Panc1 (cell line): Measurements from ENCODE around the gene PRH2. TPM values are rescaled to one million over a fixed set of nuclear protein-coding genes. Genes with fewer than 3 reads are reported as not detected.

Experiments used
- ATAC-seq: fragments of 200-7000 bp; cut with Tn5 transposase; 2 replicates; pipeline ENCODE4 v1.9.1; 2020; ENCODE audit warnings: mild to moderate bottlenecking, moderate library complexity
- BruUV-seq: library from RNA; stranded (reverse); fragments of 400-500 nt; replicated peaks from 2 replicates; lab custom pipeline; 2021; lab: Mats Ljungman, UMichigan
- CTCF ChIA-PET: fragments of 300-600 bp; sonication (Branson Sonifier 250); formaldehyde crosslinking; loops from one replicate; lab custom pipeline; 2022; ENCODE audit warnings: antibody characterized with exemption; lab: Charles Lee
- POLR2A ChIA-PET: fragments of 300-600 bp; sonication (Branson Sonifier 250); formaldehyde crosslinking; loops from one replicate; lab custom pipeline; 2022; ENCODE audit warnings: antibody characterized with exemption; lab: Charles Lee
- DNase-seq: peaks from one replicate; pipeline ENCODE4 v3.0.0-alpha.2; 2010; ENCODE audit warnings: low read depth, low spot score
- H3K27ac ChIP-seq: 2 replicates; pipeline ENCODE4 v1.5.1; 2011; ENCODE audit warnings: mild to moderate bottlenecking, low read length, inconsistent platforms
- H3K27me3 ChIP-seq: fragments of 200-500 bp; sonication (Bioruptor generic); 2 replicates; pipeline ENCODE4 v1.6.0; 2014; ENCODE audit warnings: low read length, inconsistent platforms; ENCODE audit not compliant: control insufficient read depth, insufficient read depth
- H3K36me3 ChIP-seq: fragments of 200-500 bp; sonication (Bioruptor generic); 2 replicates; pipeline ENCODE4 v1.5.1; 2014; ENCODE audit warnings: inconsistent platforms, mild to moderate bottlenecking, low read length, moderate library complexity; ENCODE audit not compliant: control insufficient read depth, insufficient read depth
- H3K4me1 ChIP-seq: 2 replicates; pipeline ENCODE4 v1.5.1; 2011; ENCODE audit warnings: inconsistent platforms, mild to moderate bottlenecking, low read length, moderate library complexity; ENCODE audit not compliant: control insufficient read depth, insufficient read depth
- H3K4me3 ChIP-seq, 2 experiments: 2 replicates each; pipeline ENCODE4 v1.5.1; 2011 to 2012; ENCODE audit warnings: low read depth in 2 of 2, low read length in 2 of 2, mild to moderate bottlenecking in 2 of 2, inconsistent platforms in 1 of 2, moderate library complexity in 1 of 2
- H3K9me3 ChIP-seq: fragments of 200-500 bp; sonication (Bioruptor generic); 2 replicates; pipeline ENCODE4 v1.5.1; 2014; ENCODE audit warnings: low read depth, mild to moderate bottlenecking, inconsistent platforms, low read length, moderate library complexity; ENCODE audit not compliant: control insufficient read depth, insufficient read depth
- CTCF ChIP-seq: fragments of 450-650 bp; IDR thresholded peaks from 2 replicates; pipeline ENCODE4 v1.5.1; 2017; ENCODE audit warnings: mild to moderate bottlenecking
- POLR2AphosphoS5 ChIP-seq: IDR thresholded peaks from 2 replicates; pipeline ENCODE4 v1.6.1; 2012; ENCODE audit warnings: mild to moderate bottlenecking, low read depth, low read length, moderate library complexity
- SIN3A ChIP-seq: IDR thresholded peaks from 2 replicates; pipeline ENCODE4 v1.6.1; 2012; ENCODE audit warnings: low read depth, mild to moderate bottlenecking, low read length, moderate library complexity, borderline replicate concordance; ENCODE audit not compliant: insufficient read depth
- TCF7L2 ChIP-seq: IDR thresholded peaks from 2 replicates; pipeline ENCODE4 v1.6.1; 2011; ENCODE audit warnings: mild to moderate bottlenecking, low read depth, low read length, inconsistent platforms
- in situ Hi-C: cut with HindIII; loops from 2 replicates; pipeline ENCODE4 v1.10.0; 2016; ENCODE audit warnings: low sequenced_read_pairs, low pct_unique_long_range_greater_than_20kb
- intact Hi-C: fragments of 100-400 bp; cut with micrococcal nuclease; formaldehyde crosslinking; loops from one replicate; pipeline ENCODE4 v1.10.0; 2022; ENCODE audit not compliant: unreplicated experiment
- total RNA-seq: library from RNA; stranded (reverse); gene quantifications from one replicate; pipeline ENCODE4 v1.2.1, GENCODE V29; 2021; ENCODE audit not compliant: unreplicated experiment
- TF ChIP-seq, protein P1 (sequence below), 2 experiments: IDR thresholded peaks; 2 replicates each; pipeline ENCODE4 v1.6.1; 2011 to 2012; ENCODE audit warnings: low read depth in 2 of 2, control low read depth in 1 of 2, low read length in 1 of 2, mild to moderate bottlenecking in 1 of 2, moderate library complexity in 1 of 2; ENCODE audit not compliant: insufficient read depth in 1 of 2

The PRH2 gene
- total RNA-seq, 1 experiment from 2014 or later = not detected

GRCh38 chr12:10939163-10939562, 10.1 kb downstream of the PRH2 start, which contains the start of gene TAS2R14:
TSS of gene TAS2R14 (minus strand) at chr12:10939263. CDS start at chr12:10939207, 56 bp downstream.
- no peak within 1 kb of the TSS for H3K27ac ChIP-seq
- POLR2A ChIA-PET = no interaction called here
- BruUV-seq = no TSS peak

GRCh38 chr12:10940389-10940788, 11.4 kb downstream of the PRH2 start:
- Histone ChIP-seq H3K27ac (no peak overlapping the region), H3K36me3 (no peaks in the 10 kb centered on the region), H3K4me1 (no peaks in the 10 kb centered on the region), H3K4me3 (no peak overlapping the region), H3K9me3 (no peaks in the 10 kb centered on the region), H3K27me3 (no peaks in the 10 kb centered on the region)
- in situ Hi-C loops = no loop called here
- no peak for TF ChIP-seq CTCF
- TF ChIP-seq TCF7L2 = no peak
- no peak for TF ChIP-seq SIN3A
- TF ChIP-seq POLR2AphosphoS5 = no peak
- TF ChIP-seq, protein P1, sequence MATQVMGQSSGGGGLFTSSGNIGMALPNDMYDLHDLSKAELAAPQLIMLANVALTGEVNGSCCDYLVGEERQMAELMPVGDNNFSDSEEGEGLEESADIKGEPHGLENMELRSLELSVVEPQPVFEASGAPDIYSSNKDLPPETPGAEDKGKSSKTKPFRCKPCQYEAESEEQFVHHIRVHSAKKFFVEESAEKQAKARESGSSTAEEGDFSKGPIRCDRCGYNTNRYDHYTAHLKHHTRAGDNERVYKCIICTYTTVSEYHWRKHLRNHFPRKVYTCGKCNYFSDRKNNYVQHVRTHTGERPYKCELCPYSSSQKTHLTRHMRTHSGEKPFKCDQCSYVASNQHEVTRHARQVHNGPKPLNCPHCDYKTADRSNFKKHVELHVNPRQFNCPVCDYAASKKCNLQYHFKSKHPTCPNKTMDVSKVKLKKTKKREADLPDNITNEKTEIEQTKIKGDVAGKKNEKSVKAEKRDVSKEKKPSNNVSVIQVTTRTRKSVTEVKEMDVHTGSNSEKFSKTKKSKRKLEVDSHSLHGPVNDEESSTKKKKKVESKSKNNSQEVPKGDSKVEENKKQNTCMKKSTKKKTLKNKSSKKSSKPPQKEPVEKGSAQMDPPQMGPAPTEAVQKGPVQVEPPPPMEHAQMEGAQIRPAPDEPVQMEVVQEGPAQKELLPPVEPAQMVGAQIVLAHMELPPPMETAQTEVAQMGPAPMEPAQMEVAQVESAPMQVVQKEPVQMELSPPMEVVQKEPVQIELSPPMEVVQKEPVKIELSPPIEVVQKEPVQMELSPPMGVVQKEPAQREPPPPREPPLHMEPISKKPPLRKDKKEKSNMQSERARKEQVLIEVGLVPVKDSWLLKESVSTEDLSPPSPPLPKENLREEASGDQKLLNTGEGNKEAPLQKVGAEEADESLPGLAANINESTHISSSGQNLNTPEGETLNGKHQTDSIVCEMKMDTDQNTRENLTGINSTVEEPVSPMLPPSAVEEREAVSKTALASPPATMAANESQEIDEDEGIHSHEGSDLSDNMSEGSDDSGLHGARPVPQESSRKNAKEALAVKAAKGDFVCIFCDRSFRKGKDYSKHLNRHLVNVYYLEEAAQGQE (IDR thresholded peaks at IDR 0.05; ENCODE audit: insufficient read depth in 1 of 2, low read depth in 2 of 2, low read length in 1 of 2) = no peak
- intact Hi-C loops = no loop called here
- ATAC-seq = no peak
- BruUV-seq = no TSS peak
- POLR2A ChIA-PET = no interaction called here
- DNase-seq = no peak
- CTCF ChIA-PET = no interaction called here

More at GRCh38 chr12:10939163-10939562, 10.1 kb downstream of the PRH2 start, which contains the start of gene TAS2R14:
- Histone ChIP-seq H3K4me3 (no peak within 1 kb of the TSS), H3K27me3 (no peaks in the 10 kb centered on the region), H3K36me3 (no peaks in the 10 kb centered on the region), H3K4me1 (no peaks in the 10 kb centered on the region), H3K9me3 (no peaks in the 10 kb centered on the region)
- TF ChIP-seq CTCF (no peak), POLR2AphosphoS5 (no peak), TCF7L2 (no peak), SIN3A (no peak)
- TF ChIP-seq, protein P1 (IDR thresholded peaks at IDR 0.05; ENCODE audit: insufficient read depth in 1 of 2, low read depth in 2 of 2, low read length in 1 of 2) = no peak
- in situ Hi-C loops = no loop called here
- DNase-seq = no peak
- CTCF ChIA-PET = no interaction called here
- no peak for ATAC-seq
- intact Hi-C loops = no loop called here
